Pulmonary artery endothelial cell (primary cell): ENCODE data around the gene KLK3. TPM values are rescaled to one million over a fixed set of nuclear protein-coding genes. Genes with fewer than 3 reads are reported as not detected.

Experiments used
- DNase-seq: peaks from one replicate; pipeline ENCODE4 v3.0.0-alpha.2; 2011; ENCODE audit warnings: low read depth, low spot score
- total RNA-seq: library from RNA; depleted of rRNA; stranded (reverse); fragments of >200 nt; gene quantifications from 2 replicates; pipeline ENCODE4 v1.2.3, GENCODE V29; 2014

The KLK3 gene
- total RNA-seq, 1 donor from 2014 or later: not detected

GRCh38 chr19:50831026-50831396, 23.7 kb upstream of the KLK3 start:
- DNase-seq: no peak

- DNase-seq: no peak
These were observed 22.0 kb upstream of the KLK3 start for GRCh38 chr19:50832666-50833065.

- no peak for DNase-seq
These were observed 21.5 kb upstream of the KLK3 start, which contains the start of gene KLK15 for GRCh38 chr19:50833117-50833801. Gene KLK15 (minus strand): TSS chr19:50833574. CDS start chr19:50831492, 2,082 bp downstream.

- no peak for DNase-seq
These were observed 20.9 kb upstream of the KLK3 start for GRCh38 chr19:50833802-50834167.

GRCh38 chr19:50835103-50835784, 19.5 kb upstream of the KLK3 start:
- DNase-seq: no peak

- DNase-seq: no peak
These were observed 18.8 kb upstream of the KLK3 start for GRCh38 chr19:50835785-50836542.

- DNase-seq: no peak
These were observed 18.0 kb upstream of the KLK3 start for GRCh38 chr19:50836543-50837195.

GRCh38 chr19:50837300-50837699, 17.4 kb upstream of the KLK3 start:
- no peak for DNase-seq

- DNase-seq: no peak
These were observed 16.5 kb upstream of the KLK3 start for GRCh38 chr19:50838239-50838638.

GRCh38 chr19:50839712-50840655, 14.7 kb upstream of the KLK3 start:
- DNase-seq: no peak

GRCh38 chr19:50842130-50842529, 12.6 kb upstream of the KLK3 start:
- no peak for DNase-seq

- DNase-seq: no peak
These were observed 11.5 kb upstream of the KLK3 start for GRCh38 chr19:50843205-50843604.

- no peak for DNase-seq
These were observed 11.0 kb upstream of the KLK3 start for GRCh38 chr19:50843701-50844221.

GRCh38 chr19:50844296-50844935, 10.3 kb upstream of the KLK3 start:
- no peak for DNase-seq

- DNase-seq: no peak
These were observed 4.0 kb upstream of the KLK3 start for GRCh38 chr19:50850738-50851137.

GRCh38 chr19:50851620-50852019, 3.1 kb upstream of the KLK3 start:
- no peak for DNase-seq

GRCh38 chr19:50857366-50857765, 2.7 kb downstream of the KLK3 start:
- no peak for DNase-seq

GRCh38 chr19:50858886-50859285, 4.2 kb downstream of the KLK3 start:
- no peak for DNase-seq

- DNase-seq: no peak
These were observed 5.1 kb downstream of the KLK3 start for GRCh38 chr19:50859849-50860248.

- DNase-seq: no peak
These were observed 6.3 kb downstream of the KLK3 start for GRCh38 chr19:50861010-50861409.
